ENCODE results near the gene RHOXF1.
"Not testable (repeated sequence)": the region's sequence is repeated elsewhere in the genome, so short reads cannot be mapped to it uniquely, and the experiment has no call there.

Gene RHOXF1, protein sequence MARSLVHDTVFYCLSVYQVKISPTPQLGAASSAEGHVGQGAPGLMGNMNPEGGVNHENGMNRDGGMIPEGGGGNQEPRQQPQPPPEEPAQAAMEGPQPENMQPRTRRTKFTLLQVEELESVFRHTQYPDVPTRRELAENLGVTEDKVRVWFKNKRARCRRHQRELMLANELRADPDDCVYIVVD

DNA sequence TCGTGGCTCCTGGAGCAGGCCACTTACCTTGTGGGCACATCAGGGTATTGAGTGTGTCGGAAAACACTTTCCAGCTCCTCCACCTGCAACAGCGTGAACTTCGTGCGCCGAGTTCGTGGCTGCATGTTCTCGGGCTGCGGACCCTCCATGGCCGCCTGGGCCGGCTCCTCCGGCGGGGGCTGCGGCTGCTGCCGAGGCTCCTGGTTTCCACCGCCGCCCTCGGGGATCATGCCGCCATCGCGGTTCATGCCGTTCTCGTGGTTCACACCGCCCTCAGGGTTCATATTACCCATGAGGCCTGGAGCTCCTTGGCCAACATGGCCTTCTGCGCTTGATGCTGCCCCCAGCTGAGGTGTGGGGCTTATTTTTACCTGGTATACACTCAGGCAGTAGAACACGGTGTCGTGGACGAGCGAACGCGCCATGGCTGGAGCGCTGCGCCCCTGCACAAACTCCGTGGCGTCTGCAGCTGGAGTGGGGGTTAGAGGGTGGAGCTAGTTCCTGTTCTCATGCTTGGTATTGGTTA lies at the start of gene RHOXF1:
Gene RHOXF1 (minus strand): TSS at position 476 of the 526 bp plus-strand sequence. CDS start 51 bp downstream, at position 425.
- no peak for DNase-seq (ENCODE audit: low read depth in 2 of 3, low spot score in 2 of 3)

DNA sequence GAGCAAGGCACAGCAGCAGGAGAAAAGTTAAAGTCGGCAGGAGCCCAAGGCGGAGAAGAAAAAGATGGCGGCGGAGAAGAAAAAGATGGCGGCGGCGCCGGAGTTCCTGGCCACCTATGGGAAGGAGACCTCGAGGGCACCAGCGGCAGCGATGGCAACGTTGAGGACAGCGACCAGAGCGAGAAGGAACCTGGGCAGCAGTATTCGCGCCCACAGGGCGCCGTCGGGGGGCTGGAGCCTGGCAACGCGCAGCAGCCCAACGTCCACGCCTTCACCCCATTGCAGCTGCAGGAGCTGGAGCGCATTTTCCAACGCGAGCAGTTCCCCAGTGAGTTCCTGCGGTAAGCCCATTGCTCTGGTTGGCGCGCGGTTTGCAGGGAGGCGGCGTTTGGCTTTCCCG lies 43.4 kb upstream of the RHOXF1 start:
- not testable (repeated sequence) for DNase-seq (ENCODE audit: low read depth in 2 of 3, low spot score in 2 of 3)

DNA sequence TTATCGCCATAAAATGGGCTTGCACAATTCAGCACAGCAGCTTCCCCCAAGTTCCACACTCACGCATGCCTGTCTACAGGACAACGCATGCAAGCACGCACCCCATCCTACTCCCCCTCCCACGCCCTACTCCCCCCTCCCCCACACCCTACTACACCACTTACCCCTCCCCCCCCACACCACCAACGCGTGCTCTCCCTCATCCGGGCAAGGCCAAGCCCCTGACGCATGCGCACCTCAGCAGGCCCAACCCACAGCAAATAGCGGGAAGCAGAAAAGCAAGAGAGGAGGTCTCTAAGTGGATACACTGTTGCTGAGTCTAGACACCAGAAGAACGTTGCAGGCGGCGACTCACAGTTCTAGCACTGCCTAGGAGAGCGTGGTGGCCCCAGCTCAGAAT lies 42.6 kb upstream of the RHOXF1 start, which contains the start of gene RHOXF2:
Gene RHOXF2 (plus strand): TSS at position 301 of the 400 bp plus-strand sequence. CDS start 138 bp downstream, outside the sequence.
- not testable (repeated sequence) for DNase-seq (ENCODE audit: low read depth in 2 of 3, low spot score in 2 of 3)

DNA sequence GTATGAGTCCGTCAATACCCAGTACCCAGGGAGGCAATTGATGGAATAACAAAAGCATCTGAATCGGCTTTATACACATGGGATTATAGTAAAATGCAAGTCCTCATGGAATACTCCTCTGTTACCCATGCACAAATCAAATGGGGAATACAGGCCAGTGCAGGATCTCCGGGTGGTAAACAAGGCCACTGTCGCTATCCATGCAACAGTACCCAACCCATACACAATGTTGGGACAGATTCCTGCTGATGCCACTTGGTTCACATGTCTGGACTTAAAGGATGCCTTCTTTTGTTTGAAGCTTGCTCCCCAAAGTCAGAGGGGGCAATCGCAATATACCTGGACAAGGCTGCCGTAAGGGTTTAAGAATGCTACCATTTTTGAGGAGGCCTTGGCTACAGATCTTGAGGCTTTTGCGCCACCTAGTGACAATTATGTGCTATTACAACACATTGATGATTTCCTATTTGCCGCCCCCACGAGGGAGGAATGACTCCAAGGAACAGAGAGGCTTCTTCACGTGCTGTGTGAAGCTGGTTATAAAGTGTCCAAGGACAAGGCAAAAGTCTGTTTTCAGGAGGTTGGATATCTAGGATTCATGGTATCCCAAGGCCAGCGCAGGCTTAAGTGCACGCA lies 34.5 kb upstream of the RHOXF1 start:
- not testable (repeated sequence) for DNase-seq (ENCODE audit: low read depth in 2 of 3, low spot score in 2 of 3)

DNA sequence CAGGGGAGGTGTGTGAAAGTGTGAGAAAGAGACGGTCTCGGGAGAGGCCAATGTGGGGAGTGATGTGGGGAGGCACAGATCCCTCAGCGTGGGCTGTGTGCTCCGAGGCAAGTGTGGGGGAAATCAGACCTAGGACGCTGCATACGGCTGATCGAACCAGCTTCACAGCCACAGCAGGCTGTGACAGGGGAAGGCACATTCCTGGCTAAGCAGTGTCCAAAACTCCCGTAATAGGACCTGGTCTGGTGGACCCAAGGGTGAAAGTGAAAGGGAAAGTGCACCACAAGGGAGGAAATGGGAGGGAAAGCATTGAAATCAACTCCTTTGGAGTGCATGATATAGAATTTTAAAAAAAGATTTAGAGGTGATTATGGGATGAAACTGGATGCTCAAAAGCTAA lies 31.8 kb upstream of the RHOXF1 start:
- DNase-seq (ENCODE audit: low read depth in 2 of 3, low spot score in 2 of 3), result no peak

DNA sequence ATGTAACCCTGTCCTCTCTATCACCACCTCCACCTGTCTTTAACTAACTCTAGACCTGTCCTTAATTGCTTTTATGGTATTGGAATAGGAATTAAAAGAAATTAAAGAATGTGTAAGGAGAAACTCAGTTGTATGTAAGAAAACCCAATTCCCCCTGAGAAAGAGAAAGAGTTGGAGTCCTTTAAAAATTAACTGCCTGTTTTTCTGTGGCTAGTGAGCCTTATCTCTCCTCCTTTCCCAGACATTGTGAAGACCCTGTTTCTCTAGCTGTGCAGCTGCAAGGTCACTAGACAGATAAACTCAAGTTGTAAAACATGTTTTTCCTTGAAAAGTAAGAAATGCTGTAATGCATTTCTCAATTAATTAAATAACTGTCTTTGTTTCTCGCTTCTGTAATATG lies 30.6 kb upstream of the RHOXF1 start:
- DNase-seq (ENCODE audit: low read depth in 2 of 3, low spot score in 2 of 3), result not testable (repeated sequence)

DNA sequence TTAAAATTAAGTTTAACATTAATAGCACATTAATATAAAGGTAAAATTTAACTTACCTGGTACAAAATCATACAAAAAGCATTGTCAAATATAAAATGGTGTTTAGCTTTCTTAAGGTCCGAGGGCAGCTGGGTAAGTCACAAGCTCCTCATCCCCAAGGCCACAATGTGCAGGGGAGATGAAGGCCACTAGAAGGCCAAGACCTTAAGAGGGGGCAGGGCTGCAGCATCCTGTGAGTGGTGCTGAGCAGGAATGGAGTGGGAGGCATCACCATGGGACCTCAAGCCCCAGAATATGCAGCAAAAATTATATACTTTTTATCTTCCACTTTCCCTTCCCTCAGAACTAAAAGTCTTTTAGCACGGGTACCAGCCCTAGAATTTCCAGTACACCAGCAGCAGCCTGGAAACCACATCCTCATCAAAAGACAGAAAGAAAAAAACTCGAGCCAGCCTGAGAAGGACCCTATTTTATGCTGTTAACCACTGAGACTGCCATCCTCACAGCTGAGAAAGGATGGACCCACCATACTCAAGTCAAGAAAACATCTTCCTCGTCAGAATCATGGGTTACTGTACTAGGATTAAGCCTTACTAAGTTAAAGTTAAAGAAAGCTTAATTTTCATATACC lies 29.7 kb upstream of the RHOXF1 start:
- DNase-seq (ENCODE audit: low read depth in 2 of 3, low spot score in 2 of 3), result no peak

DNA sequence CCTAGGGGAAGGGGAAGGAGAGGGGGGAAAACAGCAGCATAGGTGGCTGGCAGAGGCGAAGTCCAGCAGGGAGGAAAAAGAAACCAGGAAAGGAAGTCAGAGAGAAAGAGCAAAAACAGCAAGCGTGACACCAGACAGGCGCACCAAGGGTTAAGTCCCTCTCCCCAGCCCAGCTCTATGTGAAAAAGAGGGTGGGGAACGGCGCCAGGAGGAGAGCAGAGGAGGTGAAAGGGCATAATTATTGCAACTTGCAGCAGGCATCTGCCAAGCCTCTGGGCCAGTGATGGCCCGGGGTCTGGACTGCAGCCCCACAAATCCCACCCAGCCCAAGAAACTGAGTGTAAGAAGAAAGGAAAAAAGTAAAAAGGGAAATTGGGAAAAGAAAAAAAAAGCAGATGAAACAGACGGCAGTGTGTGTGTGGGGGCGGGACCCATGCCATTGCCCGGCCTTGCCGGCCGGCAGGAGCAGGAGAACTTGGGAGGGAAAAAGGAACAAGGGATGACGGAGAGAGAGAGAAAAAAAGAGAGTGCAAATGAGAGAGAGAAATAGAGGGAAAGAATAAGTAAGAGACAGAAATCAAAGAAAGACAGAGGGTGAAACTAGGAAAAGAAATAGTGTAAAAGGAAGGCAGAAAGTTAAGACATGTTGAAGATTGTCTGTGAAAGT lies 28.6 kb upstream of the RHOXF1 start:
- DNase-seq (ENCODE audit: low read depth in 2 of 3, low spot score in 2 of 3), result no peak

DNA sequence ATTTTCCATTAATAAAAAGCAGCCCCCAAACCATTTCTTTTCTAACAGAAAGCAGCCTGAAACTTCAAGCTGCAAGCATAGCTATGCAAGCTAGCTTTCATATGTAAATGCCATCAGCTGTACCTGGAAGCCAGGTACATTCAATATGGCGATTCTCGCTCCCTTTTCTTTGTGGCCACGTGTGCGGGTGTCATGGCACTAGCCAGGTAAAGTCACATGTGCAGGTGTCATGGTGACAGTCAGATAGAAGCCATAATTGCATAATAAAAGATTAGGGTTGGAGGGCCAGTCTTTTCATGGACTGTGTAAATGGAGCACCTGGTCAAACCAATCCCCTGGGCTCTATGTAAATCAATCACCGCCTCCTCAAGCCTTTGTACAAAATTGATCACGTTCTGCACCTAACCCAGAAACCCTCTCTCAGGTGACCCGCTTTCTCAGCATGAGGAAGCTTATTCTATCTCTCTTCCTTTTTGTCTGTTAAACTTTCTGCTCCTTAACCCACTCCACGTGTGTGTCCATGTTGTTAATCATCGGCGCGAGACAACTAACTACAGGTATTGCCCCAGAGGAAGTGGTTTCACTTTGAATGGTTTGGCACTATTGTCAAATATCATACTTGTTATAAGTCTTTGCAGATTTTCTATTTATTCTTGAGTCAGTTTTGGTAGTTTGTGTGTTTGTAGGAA lies 24.7 kb upstream of the RHOXF1 start:
- DNase-seq (ENCODE audit: low read depth in 2 of 3, low spot score in 2 of 3), result no peak

DNA sequence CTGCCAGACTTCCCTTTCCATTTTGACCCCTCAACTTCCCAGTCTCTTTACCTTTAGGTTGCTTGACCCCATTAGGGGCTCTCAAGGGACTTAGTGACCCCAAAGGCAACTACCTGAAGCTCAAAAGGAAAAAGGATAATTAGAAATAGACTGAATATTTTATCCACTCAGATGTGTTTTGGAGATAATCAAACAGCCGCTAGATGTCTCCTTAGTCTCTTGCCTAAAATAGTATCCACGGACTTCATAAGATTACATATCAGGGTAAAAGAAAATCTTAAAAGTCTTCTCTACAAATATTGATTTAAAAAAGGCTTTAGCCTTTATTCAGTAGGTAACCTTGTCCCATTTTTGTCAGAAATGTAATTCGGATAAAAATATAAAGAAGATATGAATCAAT lies 21.7 kb upstream of the RHOXF1 start:
- no peak for DNase-seq (ENCODE audit: low read depth in 2 of 3, low spot score in 2 of 3)

DNA sequence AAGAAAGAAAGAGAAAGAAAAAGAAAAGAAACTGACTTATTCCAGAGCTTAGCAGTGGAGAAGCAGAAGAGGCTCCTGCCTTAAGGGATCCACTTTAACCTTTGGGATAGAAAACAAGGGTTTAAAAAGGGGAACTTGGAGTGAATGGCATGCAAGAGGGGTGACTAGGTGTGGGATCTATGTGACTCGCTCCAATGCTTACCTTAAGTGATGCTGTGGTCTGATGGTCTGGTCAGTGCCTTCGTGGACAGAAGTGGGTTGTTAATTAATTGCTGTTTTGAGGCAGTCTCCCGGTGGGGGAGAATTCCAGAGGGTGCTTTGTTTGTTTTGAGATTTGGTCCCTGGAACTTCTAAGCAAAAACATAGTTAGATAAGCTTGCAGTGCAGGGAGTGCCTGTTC lies 21.1 kb upstream of the RHOXF1 start:
- DNase-seq (ENCODE audit: low read depth in 2 of 3, low spot score in 2 of 3), result no peak

DNA sequence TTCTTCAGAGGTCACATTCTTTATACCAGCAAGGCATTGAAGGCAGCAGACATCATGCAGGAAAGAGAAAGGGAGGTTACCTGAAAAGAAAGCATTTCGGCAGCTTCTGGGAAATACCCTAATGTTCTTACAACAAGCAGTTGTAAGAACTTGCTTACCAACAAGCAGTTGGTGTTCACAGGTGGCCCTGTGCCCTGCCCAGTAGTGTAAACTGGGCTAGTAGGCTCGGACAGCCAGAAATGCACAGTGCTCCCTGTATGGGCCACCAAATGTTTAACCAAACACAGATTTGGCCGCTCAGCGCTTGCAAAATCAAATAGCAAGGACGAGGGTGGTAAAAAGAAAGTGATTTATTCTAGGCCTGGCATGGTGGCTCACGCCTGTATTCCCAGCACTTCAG lies 20.4 kb upstream of the RHOXF1 start:
- DNase-seq (ENCODE audit: low read depth in 2 of 3, low spot score in 2 of 3), result no peak

DNA sequence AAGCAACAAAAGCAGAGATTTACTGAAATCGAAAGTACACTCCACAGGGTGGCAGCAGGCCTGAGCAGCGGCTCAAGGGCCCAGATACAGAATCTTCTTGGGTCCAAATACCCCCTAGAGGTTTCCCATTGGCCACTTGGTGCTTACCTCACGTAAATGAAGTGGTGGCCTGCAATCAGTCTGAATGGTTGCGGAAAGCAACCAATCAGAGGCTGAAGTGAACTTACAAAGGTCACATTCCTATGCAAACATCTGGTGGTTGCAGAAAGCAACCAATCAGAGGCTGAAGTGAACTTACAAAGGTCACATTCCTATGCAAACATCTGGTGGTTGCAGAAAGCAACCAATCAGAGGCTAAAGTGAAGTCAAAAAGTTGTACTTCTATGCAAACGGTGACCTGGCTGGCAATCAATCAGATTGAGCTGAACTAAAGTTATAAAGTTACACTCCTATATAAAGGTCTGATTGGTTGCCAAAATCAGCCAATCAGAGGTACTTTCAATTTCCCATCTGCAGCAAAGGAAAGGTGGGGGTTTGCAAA lies 12.7 kb upstream of the RHOXF1 start:
- not testable (repeated sequence) for DNase-seq (ENCODE audit: low read depth in 2 of 3, low spot score in 2 of 3)

DNA sequence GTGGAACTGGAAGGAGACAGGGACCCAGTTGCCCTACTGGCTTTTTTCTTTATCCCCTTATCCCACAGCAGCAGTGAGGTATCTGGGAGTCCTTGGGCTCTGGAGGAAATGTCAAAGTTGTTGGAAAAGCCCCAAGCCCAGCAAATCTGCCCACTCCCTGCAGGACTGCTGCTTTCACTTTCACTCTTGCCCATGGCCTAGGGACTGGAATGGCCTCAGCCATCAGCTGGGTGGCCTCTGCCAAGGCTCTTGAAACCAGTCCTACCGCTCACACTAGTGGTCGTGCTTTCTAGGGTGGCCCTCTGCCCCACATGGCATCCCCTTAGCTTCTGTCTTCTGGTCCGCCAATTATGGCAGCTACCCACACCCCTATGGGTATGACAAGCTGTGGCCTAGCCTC lies 9.7 kb upstream of the RHOXF1 start:
- no peak for DNase-seq (ENCODE audit: low read depth in 2 of 3, low spot score in 2 of 3)

DNA sequence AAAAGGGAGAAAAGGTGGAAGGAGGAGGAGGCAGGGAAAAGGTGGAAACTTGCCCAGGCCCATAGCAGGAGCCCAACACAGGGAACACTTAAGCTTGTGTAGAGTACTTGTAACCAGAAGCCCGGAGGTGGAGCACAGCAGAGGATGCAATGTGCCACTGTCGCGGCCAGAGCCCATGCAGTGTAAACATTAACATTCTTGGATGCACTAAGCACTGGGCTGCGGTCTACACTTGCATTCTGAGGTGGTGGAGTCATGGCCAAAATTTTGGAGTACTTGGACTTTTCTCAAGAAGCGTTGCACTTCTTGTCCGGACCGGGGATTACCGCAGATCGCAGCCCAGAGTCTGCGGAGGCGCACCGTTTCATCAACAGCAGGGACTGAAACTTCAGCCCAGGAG lies 4.5 kb upstream of the RHOXF1 start:
- DNase-seq (ENCODE audit: low read depth in 2 of 3, low spot score in 2 of 3), result no peak

DNA sequence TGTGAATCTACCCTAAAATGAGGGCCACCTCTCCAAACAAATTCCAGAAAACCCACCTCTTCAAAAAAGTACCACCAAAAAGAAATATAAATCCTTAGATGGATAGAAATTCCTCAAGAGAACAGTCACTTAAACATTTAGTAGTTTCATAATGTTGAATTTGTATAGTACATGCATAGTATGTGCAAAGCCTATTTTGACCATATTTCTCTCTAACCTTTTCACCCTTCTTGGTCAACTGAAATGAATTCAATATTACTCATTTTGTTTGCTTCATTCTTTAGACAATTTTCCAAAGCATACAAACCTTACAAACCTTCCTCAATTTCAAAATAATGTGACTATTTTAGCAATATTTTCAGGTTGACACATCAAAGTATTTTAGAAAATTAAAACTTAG lies 4.1 kb downstream of the RHOXF1 start:
- DNase-seq (ENCODE audit: low read depth in 2 of 3, low spot score in 2 of 3), result no peak

DNA sequence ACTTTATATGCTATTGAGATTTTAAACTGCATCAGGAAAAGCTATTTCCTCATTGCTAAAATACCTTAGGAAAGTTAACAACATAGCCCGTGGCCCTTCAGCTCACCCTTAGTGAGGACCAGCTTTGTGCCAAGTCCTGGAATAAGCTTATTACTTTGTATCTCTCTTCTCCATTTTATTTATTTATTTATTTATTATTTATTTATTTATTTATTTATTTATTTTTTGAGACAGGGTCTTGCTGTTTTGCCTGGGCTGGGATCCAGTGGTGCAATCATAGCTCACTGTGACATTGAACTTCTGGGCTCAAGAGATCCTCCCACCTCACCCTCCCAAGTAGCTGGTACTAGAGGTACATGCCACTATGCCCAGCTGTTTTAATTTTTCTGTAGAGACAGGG lies 6.3 kb downstream of the RHOXF1 start:
- no peak for DNase-seq (ENCODE audit: low read depth in 2 of 3, low spot score in 2 of 3)

DNA sequence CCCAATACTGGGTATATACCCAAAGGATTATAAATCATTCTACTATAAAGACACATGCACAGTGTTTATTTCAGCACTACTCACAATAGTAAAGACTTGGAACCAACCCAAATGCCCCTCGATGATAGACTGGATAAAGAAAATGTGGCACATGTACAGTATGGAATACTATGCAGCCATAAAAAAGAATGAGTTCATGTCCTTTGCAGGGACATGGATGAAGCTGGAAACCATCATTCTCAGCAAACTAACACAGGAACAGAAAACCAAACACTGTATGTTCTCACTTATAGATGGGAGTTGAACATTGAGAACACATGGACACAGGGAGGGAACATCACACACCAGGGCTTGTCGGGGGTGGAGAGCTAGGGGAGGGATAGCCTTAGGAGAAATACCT lies 11.0 kb downstream of the RHOXF1 start:
- DNase-seq (ENCODE audit: low read depth in 2 of 3, low spot score in 2 of 3), result not testable (repeated sequence)

DNA sequence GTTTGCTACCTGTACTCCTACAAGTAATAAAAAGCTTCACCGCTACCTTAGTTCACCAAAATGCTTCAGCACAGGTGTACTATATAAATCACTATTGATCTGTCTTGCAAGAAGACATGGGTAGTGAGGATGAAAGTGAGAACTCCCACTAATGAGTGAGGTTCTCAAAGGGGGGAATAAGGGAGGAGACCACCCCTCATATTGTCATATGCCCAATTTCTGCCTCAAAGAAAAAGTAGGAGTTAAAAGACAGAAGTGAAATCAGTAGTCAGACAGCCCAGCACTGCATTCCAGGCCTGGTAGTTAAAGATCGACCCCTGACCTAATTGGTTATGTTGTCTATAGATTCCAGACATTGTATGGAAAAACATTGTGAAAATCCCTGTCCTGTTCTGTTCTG lies 14.7 kb downstream of the RHOXF1 start:
- not testable (repeated sequence) for DNase-seq (ENCODE audit: low read depth in 2 of 3, low spot score in 2 of 3)

DNA sequence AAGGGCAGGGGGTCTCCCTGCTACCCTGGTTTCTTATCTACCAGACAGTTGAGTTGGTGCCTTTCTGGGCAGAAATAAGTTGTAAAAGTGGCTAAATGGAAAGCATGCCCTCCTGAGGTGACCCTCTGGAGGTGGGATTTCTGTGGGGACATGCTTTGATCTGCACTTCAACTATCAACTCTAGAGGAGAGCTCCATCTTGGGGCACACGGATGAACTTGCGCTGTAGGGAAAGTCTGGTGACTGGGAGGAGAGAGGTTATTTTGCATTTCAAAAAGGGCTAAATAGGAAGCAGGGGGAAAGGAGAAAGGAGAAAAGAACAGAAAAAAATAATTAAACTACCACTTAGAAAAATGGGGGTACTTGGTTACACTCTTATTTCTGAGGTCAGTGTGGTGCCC lies 25.5 kb downstream of the RHOXF1 start:
- DNase-seq (ENCODE audit: low read depth in 2 of 3, low spot score in 2 of 3), result no peak
